Measurements from ENCODE around the gene BASP1. TPM values are rescaled to one million over a fixed set of nuclear protein-coding genes. Genes with fewer than 3 reads are reported as not detected.

The BASP1 gene
- total RNA-seq, 4 donors from 2014 or later: 21.5 to 64.8 (median 26.7) TPM

DNA sequence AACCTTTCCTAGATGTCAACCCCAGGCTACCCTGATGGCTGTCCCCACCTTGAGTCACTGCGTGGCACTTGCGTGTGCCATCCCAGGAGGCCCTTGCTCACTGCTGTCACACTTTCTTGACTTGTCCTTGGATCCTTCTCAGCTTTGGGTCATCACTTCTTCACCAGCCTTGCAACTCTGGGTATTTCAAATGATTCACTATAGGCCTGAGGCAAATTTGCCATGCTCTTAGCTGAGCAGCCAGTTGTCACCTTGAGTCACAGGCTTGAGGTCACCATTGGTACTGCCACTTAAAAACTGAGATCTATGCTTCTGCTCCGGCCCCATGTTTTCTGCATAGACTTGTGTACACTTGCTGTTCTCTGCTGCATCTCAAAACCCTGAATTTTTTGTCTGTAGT, 84.7 kb downstream of the BASP1 start:
- intact Hi-C loops (cut with DNase I; ENCODE audit: low total_unique reads): no loop called here

DNA sequence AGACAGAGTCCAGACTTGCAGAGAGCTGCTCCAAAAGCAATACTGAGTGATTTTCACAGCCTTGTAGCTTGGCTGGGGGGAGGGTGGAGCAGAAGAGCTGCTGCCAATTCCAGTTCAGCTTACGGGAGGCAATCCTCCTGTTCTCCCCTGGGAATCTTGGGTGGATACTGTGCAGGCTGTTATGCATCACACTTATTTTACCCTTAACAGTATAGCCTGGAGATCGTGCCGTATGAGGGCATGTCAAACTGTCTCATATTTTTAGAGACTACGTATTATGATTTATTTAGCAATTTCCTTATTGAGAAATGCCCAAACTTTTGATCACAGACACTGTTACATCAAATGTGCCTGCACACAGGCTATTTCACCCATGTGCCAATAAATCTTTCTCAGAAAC, 85.2 kb downstream of the BASP1 start:
- Histone ChIP-seq H3K27me3 (no peaks in the 10 kb centered on the region), H3K9me3 (no peaks in the 10 kb centered on the region), H3K4me3 (no peak overlapping the region), H3K4me1 (no peaks in the 10 kb centered on the region), H3K27ac (no peak overlapping the region), H3K36me3 (no peaks in the 10 kb centered on the region)
- peak; percentile 18 to 30 for DNase-seq
- intact Hi-C loops (cut with DNase I; ENCODE audit: low total_unique reads): no loop called here
- no peak for TF ChIP-seq POLR2A (IDR thresholded peaks at IDR 0.05)
- TF ChIP-seq, protein P1, sequence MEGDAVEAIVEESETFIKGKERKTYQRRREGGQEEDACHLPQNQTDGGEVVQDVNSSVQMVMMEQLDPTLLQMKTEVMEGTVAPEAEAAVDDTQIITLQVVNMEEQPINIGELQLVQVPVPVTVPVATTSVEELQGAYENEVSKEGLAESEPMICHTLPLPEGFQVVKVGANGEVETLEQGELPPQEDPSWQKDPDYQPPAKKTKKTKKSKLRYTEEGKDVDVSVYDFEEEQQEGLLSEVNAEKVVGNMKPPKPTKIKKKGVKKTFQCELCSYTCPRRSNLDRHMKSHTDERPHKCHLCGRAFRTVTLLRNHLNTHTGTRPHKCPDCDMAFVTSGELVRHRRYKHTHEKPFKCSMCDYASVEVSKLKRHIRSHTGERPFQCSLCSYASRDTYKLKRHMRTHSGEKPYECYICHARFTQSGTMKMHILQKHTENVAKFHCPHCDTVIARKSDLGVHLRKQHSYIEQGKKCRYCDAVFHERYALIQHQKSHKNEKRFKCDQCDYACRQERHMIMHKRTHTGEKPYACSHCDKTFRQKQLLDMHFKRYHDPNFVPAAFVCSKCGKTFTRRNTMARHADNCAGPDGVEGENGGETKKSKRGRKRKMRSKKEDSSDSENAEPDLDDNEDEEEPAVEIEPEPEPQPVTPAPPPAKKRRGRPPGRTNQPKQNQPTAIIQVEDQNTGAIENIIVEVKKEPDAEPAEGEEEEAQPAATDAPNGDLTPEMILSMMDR (IDR thresholded peaks at IDR 0.05): no peak

More for the DNA sequence above, 84.7 kb downstream of the BASP1 start:
- Histone ChIP-seq H3K4me3 (no peak overlapping the region), H3K36me3 (no peaks in the 10 kb centered on the region), H3K27me3 (no peaks in the 10 kb centered on the region), H3K9me3 (no peaks in the 10 kb centered on the region), H3K4me1 (no peaks in the 10 kb centered on the region), H3K27ac (no peak overlapping the region)
- no peak for TF ChIP-seq POLR2A (IDR thresholded peaks at IDR 0.05)
- TF ChIP-seq, protein P1 (IDR thresholded peaks at IDR 0.05): no peak
- no peak for DNase-seq

DNA sequence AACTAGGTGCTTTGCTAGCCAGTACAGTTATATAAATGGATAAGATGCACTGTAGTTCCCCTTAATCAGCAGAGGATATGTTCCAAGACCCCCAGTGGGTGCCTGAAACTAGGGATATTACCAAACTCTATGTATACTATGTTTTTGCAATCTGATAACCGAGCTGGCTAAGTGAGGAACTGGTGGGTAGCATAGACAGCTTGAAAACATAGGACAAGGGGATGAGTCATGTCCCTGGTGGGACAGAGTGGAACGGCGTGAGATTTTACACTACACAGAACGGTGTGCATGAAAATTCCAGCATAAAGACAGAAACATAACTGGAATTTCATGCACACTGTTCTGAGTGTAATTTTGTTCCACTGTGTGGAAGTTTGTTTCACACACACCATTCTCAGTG, 86.9 kb downstream of the BASP1 start:
- H3K9me3 ChIP-seq: no peaks in the 10 kb centered on the region
- no peak overlapping the region for H3K4me3 ChIP-seq
- no peak overlapping the region for H3K27ac ChIP-seq
- no peak for DNase-seq
- H3K36me3 ChIP-seq: no peaks in the 10 kb centered on the region
- H3K4me1 ChIP-seq: no peaks in the 10 kb centered on the region
- intact Hi-C loops (cut with DNase I; ENCODE audit: low total_unique reads): no loop called here
- TF ChIP-seq, protein P1 (IDR thresholded peaks at IDR 0.05): no peak
- TF ChIP-seq POLR2A (IDR thresholded peaks at IDR 0.05): no peak
- no peaks in the 10 kb centered on the region for H3K27me3 ChIP-seq

DNA sequence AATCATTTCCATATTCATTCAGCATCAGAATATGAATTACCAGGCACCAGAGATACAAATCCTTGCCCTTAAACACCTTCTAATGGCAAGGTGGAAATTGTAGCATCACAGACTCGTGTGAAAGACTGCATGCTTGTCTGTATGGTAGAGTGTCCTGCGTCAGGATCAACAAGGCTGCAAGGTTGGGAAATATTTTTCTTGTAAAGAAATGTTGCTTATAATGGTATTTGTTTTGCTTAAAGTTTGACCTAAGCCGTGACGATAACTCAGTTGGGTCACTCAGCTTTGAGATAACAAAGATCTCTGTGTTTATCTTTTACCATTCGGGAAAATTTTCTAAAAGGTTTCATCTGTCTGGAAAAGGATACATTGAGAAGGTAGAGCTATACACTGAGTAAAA, 87.6 kb downstream of the BASP1 start:
- no peak for TF ChIP-seq POLR2A (IDR thresholded peaks at IDR 0.05)
- TF ChIP-seq, protein P1 (IDR thresholded peaks at IDR 0.05): no peak
- H3K4me1 ChIP-seq: no peaks in the 10 kb centered on the region
- no peak for DNase-seq
- no peak overlapping the region for H3K27ac ChIP-seq
- H3K27me3 ChIP-seq: no peaks in the 10 kb centered on the region
- H3K9me3 ChIP-seq: no peaks in the 10 kb centered on the region
- H3K36me3 ChIP-seq: no peaks in the 10 kb centered on the region
- intact Hi-C loops (cut with DNase I; ENCODE audit: low total_unique reads): no loop called here
- no peak overlapping the region for H3K4me3 ChIP-seq

DNA sequence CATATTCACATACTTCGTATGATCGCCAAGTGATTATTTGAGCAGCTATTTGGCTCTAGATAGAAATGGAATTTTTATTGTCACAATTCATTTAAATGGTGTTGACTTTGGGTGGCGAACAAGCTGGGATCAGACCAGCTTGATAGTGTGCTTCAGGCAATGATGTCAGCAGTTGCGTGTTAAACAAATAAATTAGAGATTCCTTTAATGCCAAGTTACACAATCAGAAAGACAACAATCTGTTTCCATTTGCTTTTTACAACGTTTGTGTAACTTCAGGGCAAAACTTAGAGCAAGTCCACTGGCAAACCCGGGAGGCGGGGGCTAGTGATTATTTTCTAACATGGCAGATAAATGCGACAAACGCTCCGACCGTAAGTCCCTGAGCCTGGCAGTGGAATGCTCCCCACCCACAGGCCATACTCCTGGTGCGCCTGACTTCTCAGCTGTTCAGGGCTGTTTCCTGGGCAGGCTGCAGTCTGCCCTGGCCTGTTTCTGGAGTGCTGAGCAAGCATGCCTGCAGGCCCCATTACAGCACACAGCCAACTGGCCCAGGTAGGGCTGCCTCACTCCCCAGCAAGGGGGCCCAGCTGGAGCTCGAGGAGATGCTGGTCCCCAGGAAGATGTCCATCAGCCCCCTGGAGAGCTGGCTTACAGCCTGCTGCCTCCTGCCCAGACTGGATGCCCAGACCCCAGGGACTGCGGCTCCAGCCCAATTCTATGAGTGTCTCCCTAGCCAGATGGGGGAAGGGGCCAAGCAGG, 88.7 kb downstream of the BASP1 start:
- H3K27ac ChIP-seq: no peak overlapping the region
- no peaks in the 10 kb centered on the region for H3K9me3 ChIP-seq
- H3K4me3 ChIP-seq: no peak overlapping the region
- H3K36me3 ChIP-seq: no peaks in the 10 kb centered on the region
- TF ChIP-seq, protein P1 (IDR thresholded peaks at IDR 0.05): no peak
- no peak for TF ChIP-seq POLR2A (IDR thresholded peaks at IDR 0.05)
- DNase-seq: peak; percentile 15 to 20
- intact Hi-C loops (cut with DNase I; ENCODE audit: low total_unique reads): no loop called here
- no peaks in the 10 kb centered on the region for H3K27me3 ChIP-seq
- no peaks in the 10 kb centered on the region for H3K4me1 ChIP-seq
